GM18519 (cell line): ENCODE measurements around the gene TXNDC12.
"Not testable (repeated sequence)": the region's sequence is repeated elsewhere in the genome, so short reads cannot be mapped to it uniquely, and the experiment has no call there.

Experiments used
- ATAC-seq: cut with Tn5 transposase; IDR thresholded peaks from one replicate; pipeline ENCODE4 v1.9.1; 2021; ENCODE audit warnings: mild to moderate bottlenecking, moderate library complexity; ENCODE audit not compliant: unreplicated experiment, low FRiP score

The TXNDC12 gene

DNA sequence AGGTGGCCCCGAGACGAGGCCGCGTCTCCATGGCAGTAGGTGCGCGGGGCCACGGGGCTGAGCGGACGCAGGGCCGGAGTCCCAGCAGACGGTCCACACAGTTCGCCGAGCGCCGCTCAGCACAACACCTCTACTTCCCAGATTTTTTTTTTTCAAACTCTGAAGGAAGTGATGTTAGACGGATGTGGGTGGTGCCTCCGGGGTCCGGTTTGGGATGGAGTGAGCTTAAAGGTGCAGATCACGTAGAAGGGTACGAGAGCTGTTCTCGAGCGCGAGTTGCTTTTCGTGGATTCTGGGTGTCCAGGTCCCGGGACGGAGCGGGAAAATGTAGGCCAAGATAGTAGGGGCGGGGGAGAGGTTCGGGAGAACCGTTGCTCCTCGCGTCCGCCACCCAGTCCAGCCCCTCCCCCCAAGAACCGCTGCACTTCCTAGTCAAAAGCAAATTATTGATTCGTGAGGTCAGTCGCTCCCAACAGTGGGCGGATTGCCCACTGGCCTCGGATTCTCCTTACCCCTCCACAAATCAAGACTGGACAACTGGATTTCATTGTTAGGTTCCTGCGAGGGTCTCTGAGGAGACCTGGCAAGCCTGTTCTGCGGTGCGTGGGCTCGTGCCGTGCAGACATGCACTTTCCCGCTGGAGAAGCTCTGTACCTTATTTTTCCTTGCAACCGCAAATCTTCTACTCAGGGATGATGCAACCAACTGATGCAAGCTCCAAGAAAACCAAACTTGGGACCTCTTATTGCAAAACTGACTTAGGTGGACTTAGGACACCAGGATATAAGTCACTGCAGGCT, at the start of gene TXNDC12:
TXNDC12 (minus strand) TSS at position 126 of the 800 bp plus-strand sequence; CDS start at position 31, 95 bp downstream.
- ATAC-seq: peak; percentile 31

DNA sequence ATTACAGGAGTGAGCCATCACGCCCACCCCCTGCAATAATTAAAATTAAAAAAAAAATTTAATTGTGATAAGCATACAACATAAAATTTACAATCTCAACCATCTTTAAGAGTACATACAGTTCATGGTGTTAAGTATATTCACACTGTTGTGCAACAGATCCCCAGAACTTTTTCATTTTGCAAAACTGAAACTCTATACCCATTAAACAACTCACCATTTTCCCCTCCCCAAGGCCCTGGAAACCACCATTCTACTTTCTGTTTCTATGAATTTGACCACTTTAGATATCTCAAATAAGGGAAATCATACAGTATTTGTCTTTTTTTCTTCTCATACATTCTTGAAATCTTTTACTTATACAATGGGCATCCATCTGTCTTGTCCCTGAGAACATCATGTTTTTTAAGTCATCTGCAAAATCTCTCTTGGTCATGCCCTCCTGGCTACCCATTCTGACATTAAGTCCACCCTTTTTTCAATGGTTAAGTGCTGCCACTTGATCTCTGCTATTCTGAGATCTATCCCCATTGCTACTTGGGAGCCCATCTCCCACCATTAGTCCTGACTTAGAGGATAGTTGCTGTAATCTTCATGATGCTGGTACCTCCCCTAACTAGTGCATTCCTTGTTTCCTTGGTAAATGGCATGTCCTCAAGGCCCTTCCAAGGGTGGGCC, 47.5 kb upstream of the TXNDC12 start:
- no peak for ATAC-seq

DNA sequence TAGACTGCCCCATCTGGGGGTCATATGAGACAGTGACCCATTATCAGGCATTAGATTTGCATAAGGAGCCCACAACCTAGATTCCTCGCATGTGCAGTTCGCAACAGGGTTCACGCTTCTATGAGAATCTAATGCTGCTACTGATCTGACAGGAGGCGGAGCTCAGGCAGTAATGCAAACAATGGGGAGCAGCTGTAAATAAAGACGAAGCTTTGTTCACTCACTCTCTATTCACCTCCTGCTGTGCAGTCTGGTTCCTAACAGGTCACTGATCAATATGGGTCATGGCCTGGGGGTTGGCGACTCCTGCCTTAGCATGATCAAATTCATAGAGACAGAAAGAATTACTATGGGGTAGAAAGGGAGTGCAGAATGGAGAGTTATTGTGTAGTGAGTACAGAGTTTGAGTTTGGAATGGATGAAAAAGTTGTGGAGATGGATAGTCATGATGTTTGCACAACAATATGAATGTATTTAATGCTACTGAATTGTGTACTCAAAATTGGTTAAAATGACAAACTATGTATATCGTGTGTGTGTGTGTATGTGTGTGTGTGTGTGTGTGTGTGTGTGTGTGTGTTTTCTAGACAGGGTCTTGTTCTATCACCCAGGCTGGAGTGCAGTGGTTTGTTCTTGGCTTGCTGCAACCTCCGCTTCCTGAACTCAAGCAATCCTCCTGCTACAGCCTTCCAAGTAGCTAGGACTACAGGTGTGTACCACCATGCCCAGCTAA, 43.3 kb upstream of the TXNDC12 start:
- no peak for ATAC-seq

DNA sequence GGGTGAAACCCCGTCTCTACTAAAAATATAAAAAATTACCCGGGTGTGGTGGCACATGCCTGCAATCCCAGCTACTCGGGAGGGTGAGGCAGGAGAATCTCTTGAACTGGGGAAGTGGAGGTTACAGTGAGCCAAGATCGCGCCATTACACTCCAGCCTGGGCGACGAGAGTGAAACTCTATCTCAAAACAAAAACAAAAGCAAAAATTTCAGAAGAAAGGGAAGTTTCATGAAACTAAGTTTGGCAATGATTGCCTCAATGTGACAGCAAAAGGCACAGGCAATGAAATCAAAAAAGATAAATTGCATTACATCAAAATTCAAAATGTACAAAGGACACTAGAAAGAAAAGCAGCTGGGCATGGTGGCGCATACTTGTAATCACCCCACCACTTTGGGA, 41.2 kb upstream of the TXNDC12 start:
- no peak for ATAC-seq

DNA sequence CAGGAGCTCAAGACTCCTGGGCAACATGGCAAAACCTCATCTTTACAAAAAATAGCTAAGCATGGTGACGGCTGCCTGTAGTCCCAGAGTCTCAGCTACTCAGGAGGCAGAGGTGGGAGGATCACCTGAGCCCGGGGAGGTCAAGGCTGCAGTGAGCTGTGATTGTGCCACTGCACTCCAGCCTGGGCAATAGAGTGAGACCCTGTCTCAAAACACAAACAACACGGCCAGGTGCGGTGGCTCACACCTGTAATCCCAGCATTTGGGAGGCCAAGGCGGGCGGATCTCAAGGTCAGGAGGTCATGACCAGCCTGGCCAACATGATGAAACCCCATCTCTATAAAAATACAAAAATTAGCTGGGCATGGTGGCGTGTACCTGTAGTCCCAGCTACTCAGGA, 39.3 kb upstream of the TXNDC12 start:
- ATAC-seq: not testable (repeated sequence)

DNA sequence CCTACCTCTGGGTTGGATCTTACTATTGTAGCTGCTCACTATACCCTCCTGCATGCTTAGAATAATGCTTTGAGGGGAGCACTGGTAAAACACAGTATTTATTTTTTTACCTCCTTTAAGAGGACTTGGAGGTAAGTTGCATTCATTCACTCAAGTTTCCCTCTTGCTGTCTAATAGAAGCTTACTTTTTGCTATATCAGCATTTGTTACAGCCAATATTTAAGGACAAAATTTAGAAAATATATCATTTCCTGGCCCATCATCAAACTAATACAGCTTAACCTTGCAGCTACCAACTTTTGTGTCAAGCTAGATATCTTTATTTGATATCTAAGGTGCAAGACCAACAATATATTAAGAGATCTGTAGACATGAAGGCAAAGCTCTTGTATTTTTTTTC, 32.9 kb upstream of the TXNDC12 start:
- ATAC-seq: not testable (repeated sequence)

DNA sequence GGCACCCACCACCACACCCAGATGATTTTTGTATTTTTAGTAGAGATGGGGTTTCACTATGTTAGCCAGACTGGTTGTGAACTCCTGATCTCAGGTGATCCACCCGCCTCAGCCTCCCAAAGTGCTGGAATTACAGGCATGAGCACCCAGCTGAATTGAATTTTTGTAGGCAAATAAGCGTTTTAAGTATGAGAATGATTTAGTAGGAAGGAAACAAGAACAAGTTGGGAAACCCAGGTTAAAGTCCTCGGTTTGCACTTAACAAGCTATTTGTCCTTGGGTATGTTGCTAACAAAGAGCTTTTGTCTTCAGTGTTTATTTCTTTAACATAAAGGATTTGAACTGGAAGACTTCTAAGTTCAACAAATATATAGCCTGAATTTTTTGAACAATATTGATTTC, 25.0 kb upstream of the TXNDC12 start:
- no peak for ATAC-seq

DNA sequence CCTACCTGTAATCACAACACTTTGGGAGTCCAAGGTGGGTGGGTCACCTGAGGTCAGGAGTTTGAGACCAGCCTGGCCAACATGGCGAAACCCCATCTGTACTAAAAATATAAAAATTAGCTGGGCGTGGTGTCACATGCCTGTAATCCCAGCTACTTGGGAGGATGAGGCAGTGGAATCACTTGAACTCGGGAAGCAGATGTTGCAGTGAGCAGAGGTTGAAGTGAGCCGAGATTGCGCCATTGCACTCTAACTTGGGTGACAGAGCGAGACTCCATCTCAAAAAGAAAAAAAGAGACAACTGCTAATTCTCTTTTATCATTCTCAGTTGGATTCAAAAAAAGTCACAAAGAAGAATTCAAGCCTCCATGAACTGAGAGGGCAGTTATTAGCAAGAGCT, 22.3 kb upstream of the TXNDC12 start:
- not testable (repeated sequence) for ATAC-seq

DNA sequence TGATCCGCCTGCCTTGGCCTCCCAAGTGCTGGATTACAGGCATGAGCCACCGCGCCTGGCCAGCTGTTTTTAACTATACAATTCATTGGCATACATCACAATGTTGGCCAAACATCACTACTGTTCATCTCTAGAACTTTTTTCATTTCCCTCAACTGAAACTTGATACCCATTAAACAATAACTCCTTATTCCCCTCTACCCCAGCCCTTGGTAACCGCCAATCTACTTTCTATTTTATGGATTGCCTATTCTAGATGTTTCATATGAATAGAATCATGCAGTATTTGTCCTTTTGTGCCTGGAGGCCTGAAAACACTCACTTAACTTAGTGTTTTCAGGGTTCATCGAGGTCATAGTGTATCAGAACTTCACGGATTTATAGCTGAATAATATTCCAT, 17.3 kb upstream of the TXNDC12 start:
- ATAC-seq: no peak

DNA sequence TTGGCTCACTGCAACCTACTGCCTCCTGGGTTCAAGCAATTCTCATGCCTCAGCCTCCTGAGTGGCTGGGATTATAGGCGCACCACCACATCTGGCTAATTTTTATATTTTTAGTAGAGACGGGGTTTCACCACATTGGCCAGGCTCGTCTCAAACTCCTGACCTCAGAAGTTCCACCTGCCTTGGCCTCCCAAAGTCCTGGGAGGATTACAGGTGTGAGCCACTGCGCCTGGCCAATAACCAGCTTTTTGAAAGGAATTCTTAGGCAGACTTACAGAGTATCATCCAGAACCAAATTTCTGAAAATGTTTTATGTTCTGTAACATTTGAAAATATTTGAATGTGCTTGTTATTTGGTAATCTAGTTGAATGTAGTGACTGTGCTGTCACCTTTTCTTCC, 15.7 kb upstream of the TXNDC12 start:
- no peak for ATAC-seq

DNA sequence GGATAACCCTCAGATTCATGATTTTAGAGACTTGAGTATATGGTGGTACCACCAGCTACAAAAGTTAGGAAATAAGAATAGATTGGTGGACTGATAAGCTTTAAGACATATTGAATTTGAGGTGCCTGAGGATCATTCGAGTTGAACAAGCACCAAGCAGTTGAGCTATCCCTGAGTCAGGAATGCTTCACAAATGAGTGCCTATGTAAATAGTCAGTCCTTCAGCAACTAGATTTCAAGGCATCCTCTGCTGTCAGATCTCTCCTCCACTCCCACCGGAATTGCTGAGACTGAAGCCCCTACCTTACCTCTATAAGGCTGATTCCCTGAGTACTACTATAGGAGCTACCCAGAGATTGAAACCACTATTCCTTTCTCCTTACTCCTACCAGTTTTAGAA, 8.2 kb upstream of the TXNDC12 start:
- no peak for ATAC-seq

DNA sequence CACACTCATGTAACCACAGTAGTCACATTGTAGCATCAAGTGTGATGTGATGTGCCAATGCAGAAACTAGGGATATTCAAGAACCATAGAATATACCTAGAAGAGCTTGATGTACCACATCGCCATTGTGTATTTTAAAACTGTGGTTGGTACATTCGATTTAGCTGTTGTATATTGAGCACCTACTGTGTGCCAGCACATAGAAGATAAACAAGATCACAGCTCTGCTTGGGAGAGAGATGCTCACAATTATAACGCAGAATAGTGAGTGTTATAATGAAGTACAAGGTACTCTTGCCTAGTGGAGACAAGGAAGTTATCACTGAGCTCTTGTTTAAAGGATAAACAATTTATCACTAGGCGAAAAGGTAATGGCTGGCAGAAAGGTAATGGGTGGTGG, 5.8 kb upstream of the TXNDC12 start:
- ATAC-seq: no peak

DNA sequence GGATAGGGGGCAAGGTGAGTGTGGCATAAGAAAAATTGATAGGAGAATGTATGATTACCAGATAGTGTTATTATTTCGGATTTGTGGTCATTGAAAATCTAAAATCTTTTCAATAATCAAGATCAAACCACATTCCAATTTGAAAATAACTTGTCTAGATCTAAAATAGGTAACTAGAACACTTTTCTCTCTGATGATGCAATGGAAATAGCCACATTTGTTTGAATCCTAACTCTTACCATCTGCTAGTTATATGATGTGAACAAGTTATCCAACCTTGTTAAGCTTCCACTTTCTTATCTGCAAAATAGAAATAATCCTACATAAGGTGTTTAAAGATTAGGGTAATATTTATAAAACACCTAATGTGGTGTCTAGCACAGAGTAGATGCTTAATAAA, 4.9 kb upstream of the TXNDC12 start:
- ATAC-seq: no peak

DNA sequence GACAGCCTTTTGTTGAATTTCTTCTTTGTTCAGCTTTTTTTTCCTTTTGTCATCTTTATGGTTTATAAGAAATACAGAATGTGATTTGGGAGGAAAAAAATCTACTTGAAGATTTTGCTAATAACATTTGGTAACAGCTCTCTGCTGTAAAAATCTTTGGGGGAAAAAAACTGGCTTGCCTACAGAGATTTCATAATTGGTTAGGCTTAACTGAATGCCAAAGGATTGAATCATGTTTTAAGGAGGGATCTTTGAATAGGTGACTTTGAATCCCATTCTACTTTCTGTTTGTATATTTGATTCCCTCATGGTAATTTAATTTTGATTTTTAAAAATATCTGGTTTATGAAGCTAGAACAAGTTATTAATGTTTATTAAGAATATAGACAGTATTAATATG, 4.3 kb upstream of the TXNDC12 start:
- no peak for ATAC-seq

DNA sequence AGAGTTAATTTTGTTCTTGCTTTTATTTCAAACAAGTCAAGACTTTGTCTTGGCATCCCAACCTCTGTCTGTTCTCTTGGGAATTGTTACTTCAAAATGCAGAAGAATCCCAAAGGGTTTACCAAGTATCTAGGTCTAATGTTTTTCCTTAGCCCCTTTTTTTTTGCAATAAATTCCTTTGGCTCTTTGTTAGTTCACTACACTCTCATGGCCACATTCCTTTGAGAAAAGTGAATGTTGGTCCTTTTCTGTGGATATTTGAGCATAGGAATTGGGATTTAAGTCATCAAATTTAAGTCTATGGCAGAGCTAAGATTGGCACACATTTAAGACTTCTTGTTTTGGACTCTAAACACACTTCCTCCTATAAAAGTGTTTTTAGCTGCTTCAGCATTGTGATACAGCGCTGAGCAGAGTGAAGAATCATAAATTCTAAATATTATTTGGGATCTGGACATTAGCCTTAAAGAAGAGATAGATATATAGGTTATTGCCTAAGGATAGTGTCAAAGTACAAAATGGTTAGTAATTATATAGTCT, 3.0 kb upstream of the TXNDC12 start:
- ATAC-seq: no peak

DNA sequence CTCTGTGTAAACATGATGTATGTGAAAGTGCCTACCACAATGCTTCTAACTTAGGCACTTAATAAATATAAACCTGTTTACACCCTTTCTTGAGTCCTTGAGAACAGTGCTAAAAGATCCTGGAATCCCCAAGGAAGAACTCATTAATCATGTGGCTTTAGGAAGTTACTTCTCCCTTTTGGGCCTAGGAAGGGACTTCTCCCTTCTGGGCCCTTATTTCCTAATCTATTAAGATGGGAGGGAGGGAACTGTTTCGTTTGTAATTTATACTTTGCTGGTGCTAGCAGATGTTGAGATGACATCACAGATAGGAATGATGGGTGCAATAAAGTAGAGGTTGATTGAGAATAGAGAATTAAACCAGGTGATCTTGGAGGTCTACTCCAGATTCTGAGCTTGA, 2.3 kb upstream of the TXNDC12 start:
- ATAC-seq: no peak

DNA sequence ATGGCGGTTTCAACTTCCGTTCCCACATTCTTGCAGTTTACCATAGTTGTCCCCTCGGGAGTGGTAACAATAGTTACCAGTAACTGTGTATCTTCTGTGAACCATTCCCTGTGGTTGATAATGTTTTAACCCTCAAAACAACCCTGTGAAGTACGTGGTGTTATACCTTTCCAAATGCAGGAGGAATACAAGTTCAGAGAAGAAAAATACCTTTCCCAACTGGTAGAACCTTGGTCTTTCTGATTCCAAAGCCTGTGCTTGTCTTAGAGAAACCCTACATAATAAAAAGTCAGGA, 1.9 kb upstream of the TXNDC12 start:
- ATAC-seq: peak; percentile 20

DNA sequence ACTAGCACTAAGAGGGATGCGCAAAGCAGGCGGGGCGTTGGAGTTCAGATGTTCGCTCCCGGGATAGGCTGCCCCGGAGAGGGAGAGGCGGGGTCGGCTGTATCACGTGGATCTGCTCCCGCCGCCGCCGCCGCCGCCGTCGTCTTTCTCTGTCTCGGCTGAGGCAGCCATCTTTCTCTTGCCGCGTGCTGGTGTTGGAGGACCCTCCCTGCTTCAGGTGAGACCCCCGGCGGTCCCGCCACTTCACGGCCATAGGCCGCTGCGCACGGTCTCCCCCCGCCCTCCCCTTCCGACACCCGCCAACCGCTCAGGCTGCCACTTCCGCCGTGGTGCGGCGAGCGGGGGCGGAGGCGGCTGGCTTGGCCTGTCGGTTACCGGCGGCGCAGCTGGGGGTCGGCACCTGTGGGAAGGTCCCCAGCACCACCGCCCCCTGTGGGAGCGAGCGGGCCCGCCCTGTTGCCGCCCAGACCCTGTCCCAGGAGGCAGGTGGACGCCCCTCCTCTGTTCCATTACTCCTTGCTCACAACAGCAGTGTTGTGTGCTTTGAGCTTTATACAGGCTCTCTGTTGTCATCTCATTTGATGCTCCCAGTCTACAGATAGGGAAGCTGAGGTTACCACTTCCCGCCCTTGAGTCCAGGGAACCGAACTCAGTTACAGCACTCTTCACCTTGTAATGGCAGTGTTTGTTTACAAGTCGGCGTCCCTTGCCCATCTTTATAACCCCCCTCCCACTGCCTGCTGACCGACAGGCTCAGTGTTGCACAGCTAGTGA, 1.4 kb upstream of the TXNDC12 start, which contains the start of gene BTF3L4:
BTF3L4 (plus strand) TSS at position 133 of the 774 bp plus-strand sequence. CDS start 3,553 bp downstream, outside the sequence.
- peak; percentile 63 for ATAC-seq

DNA sequence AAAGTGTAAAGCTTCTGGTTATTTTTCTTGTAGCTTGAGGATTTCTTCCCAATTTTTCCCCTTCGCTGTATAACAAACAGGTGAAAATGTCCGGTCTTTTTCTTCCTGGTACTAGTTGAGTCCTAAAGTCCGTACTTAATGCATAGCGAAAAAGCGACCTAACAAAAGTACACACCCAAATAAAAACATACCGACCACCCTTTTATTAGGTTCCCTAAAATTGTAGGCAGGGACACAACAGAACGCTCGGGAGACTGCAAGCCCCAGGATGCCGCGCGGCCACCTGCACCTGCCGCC, 823 bp upstream of the TXNDC12 start:
- ATAC-seq: no peak

DNA sequence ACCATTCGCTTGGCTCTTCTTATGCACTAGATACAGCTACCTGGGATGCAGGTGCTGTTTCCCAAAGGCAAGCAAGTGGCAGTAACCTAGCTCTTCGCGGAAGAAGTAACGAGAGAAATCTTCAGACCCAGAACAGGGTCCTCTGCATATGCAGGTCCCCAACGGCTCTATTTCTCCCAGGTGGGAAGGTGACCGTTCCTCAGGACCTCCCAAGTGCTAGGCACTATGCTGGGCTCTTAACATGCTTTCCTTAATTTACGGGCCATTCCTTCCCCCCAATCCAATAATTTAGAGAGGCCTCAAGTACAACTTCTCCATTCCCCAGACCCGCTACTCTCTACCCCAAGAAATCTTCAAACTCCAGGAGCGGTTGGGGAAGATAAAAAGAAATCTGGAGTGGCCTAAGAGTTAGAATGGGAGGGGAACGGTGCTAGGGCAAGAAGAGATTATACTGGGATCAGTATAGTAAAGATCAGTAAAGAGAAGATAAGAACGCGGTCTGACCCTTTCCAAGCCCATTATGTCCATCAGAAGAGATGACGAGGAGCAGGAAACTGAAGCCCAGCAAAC, 410 bp downstream of the TXNDC12 start:
- no peak for ATAC-seq
